MM.1S (cell line): ENCODE data around the gene RPL35A.

Source experiments
- EZH2 ChIP-seq: fragments of 300-600 bp; sonication (generic); optimal IDR thresholded peaks from 2 replicates; pipeline ENCODE3; 2017; ENCODE audit warnings: low read depth, mild to moderate bottlenecking, antibody characterized with exemption, low read length, mixed read lengths
- TF ChIP-seq, protein P1 (sequence below): fragments of 300-600 bp; sonication (generic); IDR thresholded peaks from 2 replicates; pipeline ENCODE4 v1.5.1; 2016; ENCODE audit warnings: antibody characterized with exemption, low read length, mixed read lengths

DNA sequence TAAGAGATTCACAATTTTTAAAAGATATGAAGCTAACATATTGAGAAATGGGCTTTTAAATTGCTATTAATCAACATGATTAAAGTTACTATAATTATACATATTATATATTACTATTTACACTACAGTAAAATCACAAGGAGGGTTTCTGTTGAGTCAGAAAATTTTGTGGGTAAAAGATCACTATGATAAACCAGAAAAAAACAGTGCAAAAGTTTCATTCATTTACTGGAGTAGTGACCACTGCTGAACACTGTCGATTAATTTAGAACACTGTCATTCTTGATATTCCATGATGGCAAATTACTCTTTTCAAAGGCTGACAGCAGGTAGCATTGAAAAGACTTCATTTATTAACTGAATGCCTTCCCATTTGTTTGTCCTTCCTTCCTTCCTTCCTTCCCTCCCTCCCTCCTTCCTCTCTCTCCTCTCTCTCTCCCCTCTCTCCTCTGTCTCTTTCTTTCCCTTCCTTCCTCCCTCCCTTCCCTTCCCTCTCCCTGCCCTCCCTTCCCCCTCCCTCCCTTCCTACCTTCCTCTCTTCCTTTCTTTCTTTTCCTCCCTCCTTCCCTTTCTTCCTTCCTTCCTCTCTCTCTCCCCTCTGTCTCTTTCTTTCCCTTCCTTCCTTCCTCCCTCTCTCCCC lies 9.1 kb upstream of the RPL35A start:
- TF ChIP-seq, protein P1, sequence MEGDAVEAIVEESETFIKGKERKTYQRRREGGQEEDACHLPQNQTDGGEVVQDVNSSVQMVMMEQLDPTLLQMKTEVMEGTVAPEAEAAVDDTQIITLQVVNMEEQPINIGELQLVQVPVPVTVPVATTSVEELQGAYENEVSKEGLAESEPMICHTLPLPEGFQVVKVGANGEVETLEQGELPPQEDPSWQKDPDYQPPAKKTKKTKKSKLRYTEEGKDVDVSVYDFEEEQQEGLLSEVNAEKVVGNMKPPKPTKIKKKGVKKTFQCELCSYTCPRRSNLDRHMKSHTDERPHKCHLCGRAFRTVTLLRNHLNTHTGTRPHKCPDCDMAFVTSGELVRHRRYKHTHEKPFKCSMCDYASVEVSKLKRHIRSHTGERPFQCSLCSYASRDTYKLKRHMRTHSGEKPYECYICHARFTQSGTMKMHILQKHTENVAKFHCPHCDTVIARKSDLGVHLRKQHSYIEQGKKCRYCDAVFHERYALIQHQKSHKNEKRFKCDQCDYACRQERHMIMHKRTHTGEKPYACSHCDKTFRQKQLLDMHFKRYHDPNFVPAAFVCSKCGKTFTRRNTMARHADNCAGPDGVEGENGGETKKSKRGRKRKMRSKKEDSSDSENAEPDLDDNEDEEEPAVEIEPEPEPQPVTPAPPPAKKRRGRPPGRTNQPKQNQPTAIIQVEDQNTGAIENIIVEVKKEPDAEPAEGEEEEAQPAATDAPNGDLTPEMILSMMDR, result no peak
- TF ChIP-seq EZH2, result no peak
